ENCODE measurements around the gene ITPRIPL2. TPM values are rescaled to one million over a fixed set of nuclear protein-coding genes. Genes with fewer than 3 reads are reported as not detected.

Gene ITPRIPL2
- total and polyA plus RNA-seq, 3 donors from 2014 or later = 8.5 to 24.6 (median 15.7) TPM

DNA sequence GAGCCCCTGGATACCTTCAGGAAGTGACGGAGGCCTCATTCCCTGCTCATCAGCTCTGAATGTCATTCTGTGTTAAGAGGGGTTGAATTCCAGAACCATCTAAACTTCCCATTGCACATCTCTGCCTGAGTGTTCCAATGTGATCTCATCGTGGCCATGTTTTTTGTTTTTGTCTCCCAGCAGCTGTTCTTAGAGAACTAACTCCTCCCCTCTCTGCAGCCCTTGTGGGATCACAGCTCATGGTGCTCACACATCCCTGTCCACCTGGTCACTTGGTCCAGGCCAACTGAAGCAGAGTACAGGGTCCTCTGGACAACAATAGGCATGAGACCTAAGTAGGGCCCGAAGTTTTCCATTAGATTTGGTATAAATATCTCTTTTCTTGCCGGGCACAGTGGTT lies 48.3 kb downstream of the ITPRIPL2 start:
- H3K9me3 ChIP-seq = no peaks in the 10 kb centered on the region
- WGBS, 2 donors = 86 to 90% methylated on average over 4 of the region's 4 CpGs
- no peak for TF ChIP-seq POLR2A (IDR thresholded peaks at IDR 0.05)
- TF ChIP-seq, protein P1, sequence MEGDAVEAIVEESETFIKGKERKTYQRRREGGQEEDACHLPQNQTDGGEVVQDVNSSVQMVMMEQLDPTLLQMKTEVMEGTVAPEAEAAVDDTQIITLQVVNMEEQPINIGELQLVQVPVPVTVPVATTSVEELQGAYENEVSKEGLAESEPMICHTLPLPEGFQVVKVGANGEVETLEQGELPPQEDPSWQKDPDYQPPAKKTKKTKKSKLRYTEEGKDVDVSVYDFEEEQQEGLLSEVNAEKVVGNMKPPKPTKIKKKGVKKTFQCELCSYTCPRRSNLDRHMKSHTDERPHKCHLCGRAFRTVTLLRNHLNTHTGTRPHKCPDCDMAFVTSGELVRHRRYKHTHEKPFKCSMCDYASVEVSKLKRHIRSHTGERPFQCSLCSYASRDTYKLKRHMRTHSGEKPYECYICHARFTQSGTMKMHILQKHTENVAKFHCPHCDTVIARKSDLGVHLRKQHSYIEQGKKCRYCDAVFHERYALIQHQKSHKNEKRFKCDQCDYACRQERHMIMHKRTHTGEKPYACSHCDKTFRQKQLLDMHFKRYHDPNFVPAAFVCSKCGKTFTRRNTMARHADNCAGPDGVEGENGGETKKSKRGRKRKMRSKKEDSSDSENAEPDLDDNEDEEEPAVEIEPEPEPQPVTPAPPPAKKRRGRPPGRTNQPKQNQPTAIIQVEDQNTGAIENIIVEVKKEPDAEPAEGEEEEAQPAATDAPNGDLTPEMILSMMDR (IDR thresholded peaks at IDR 0.05) = no peak
- H3K4me3 ChIP-seq = no peak overlapping the region
- H3K27me3 ChIP-seq = no peaks in the 10 kb centered on the region
- DNase-seq = no peak
- intact Hi-C loops (cut with DNase I; ENCODE audit: low total_unique reads) = loop anchor here (10.0 kb wide), 1 partner anchor 77 kb away; no protein-coding TSS in a partner anchor
- H3K36me3 ChIP-seq (ENCODE audit: low read depth, missing control alignments) = no peaks in the 10 kb centered on the region
- H3K27ac ChIP-seq = no peak overlapping the region
- no peaks in the 10 kb centered on the region for H3K4me1 ChIP-seq

DNA sequence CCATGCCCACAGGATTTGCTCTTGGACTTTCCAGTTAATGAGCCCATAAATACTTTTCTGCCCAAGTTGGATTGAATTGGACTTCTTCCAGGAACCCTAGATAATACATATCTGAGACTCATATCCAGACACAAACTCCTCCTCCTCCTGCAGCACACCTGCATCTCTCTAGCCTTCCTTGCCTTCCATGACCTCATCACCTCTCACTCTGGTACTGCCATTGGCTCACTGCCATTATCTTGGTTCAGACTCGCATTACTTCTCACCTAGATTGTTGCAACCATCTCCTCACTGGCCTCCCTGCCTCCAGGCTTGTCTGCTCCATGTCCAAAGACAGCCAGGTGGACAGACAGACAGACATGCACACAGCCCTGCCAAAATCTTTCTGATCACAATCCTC lies 49.5 kb downstream of the ITPRIPL2 start:
- no peak for TF ChIP-seq POLR2A (IDR thresholded peaks at IDR 0.05)
- TF ChIP-seq, protein P1 (IDR thresholded peaks at IDR 0.05) = no peak
- no peak for DNase-seq
- Histone ChIP-seq H3K27ac (no peak overlapping the region), H3K27me3 (no peaks in the 10 kb centered on the region), H3K36me3 (ENCODE audit: low read depth, missing control alignments) (no peaks in the 10 kb centered on the region), H3K4me1 (peaks cover 2% of the 10 kb centered on the region), H3K4me3 (no peak overlapping the region), H3K9me3 (no peaks in the 10 kb centered on the region)
- intact Hi-C loops (cut with DNase I; ENCODE audit: low total_unique reads) = loop anchor here (10.0 kb wide), 1 partner anchor 78 kb away; no protein-coding TSS in a partner anchor
- 74 to 100% methylated on average over 1 of the region's 1 CpG for WGBS, 2 donors

DNA sequence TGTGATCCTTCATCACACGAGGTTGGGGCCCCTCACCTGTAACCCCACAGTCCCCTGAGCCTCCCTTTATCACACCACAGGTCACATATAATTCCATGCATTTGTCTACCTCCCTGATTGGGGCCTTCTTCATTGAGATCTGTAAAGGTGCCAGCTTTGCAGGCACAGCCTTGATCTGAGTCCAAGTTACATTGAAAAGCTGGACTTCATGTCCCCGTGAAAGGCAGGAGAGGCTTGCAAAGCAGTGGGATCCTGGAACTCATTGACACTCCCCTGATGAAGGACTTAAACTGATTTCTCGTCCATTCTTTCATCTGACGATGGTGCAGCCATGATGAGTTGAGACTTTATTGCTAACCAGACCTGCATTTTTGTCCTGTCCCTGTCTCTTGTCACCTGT lies 50.5 kb downstream of the ITPRIPL2 start:
- H3K36me3 ChIP-seq (ENCODE audit: low read depth, missing control alignments) = no peaks in the 10 kb centered on the region

DNA sequence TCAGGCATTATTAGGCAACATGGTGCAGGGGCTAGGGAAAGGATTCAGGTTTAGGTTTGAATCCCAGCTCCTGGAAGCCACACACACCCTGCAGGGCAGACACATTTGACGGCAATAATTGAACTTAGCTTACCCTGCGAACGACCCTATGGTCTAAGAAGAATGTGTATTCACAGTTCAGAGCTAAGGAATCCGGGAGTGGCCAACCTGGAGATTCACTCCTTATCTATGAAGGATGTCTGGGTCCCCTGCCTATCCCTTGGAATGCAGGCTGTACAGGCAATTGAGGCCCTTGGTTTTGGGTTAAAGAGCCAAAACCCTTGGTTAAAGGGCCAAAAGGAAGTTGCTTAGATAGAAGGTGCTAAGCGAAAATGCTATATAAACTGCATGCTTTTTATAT lies 51.3 kb downstream of the ITPRIPL2 start:
- intact Hi-C loops (cut with DNase I; ENCODE audit: low total_unique reads) = loop anchor here (10.0 kb wide), 1 partner anchor 80 kb away; no protein-coding TSS in a partner anchor
- whole genome bisulfite sequencing, 2 donors = 71 to 76% methylated on average over 5 of the region's 5 CpGs
- TF ChIP-seq POLR2A (IDR thresholded peaks at IDR 0.05) = no peak
- TF ChIP-seq, protein P1 (IDR thresholded peaks at IDR 0.05) = no peak
- Histone ChIP-seq H3K4me1 (peaks cover 2% of the 10 kb centered on the region), H3K36me3 (ENCODE audit: low read depth, missing control alignments) (no peaks in the 10 kb centered on the region), H3K27me3 (no peaks in the 10 kb centered on the region), H3K9me3 (no peaks in the 10 kb centered on the region), H3K4me3 (no peak overlapping the region), H3K27ac (no peak overlapping the region)
- no peak for DNase-seq

More for the DNA sequence above, 50.5 kb downstream of the ITPRIPL2 start:
- no peak for DNase-seq
- H3K9me3 ChIP-seq = no peaks in the 10 kb centered on the region
- 56 to 59% methylated on average over 3 to 4 of the region's 4 CpGs for WGBS, 2 donors
- H3K4me3 ChIP-seq = no peak overlapping the region
- no peak overlapping the region for H3K27ac ChIP-seq
- H3K4me1 ChIP-seq = peaks cover 2% of the 10 kb centered on the region
- no peak for TF ChIP-seq POLR2A (IDR thresholded peaks at IDR 0.05)
- TF ChIP-seq, protein P1 (IDR thresholded peaks at IDR 0.05) = no peak
- no peaks in the 10 kb centered on the region for H3K27me3 ChIP-seq
- intact Hi-C loops (cut with DNase I; ENCODE audit: low total_unique reads) = loop anchor here (10.0 kb wide), 1 partner anchor 79 kb away; no protein-coding TSS in a partner anchor

DNA sequence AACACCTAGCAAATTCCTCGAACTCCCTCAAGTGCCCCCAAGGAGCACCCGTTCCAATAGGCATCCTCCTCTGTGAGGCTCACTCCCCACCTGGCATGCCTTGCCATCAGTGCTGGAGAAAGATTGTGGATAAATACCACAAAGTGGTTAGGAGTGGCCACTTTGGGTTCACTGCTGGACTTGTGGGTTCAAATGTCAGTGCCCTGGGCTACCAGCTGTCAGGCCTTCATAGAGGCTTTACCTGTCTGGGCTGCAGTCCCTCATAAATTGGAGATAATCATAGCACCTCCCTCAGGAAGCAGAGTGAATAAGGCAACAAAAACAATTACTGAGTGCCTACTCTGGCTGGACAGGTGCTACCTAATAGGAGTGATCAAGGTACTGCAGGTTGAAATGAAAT lies 52.7 kb downstream of the ITPRIPL2 start:
- Histone ChIP-seq H3K36me3 (ENCODE audit: low read depth, missing control alignments) (no peaks in the 10 kb centered on the region), H3K27ac (no peak overlapping the region), H3K27me3 (no peaks in the 10 kb centered on the region), H3K4me3 (no peak overlapping the region), H3K4me1 (peaks cover 2% of the 10 kb centered on the region), H3K9me3 (no peaks in the 10 kb centered on the region)
- WGBS, 2 donors = 80 to 82% methylated on average over 1 to 2 of the region's 2 CpGs
- intact Hi-C loops (cut with DNase I; ENCODE audit: low total_unique reads) = loop anchor here (10.0 kb wide), 1 partner anchor 82 kb away; no protein-coding TSS in a partner anchor
- no peak for TF ChIP-seq POLR2A (IDR thresholded peaks at IDR 0.05)
- TF ChIP-seq, protein P1 (IDR thresholded peaks at IDR 0.05) = no peak
- no peak for DNase-seq

Measured in testis (tissue), 3 donors.